Activated CD8-positive, alpha-beta memory T cell treated with anti-CD3 and anti-CD28 coated beads, Interleukin-2, amount 50 U/mL, for 1 hour (primary cell): ENCODE measurements around the gene ATP2B2.

Experiments
- DNase-seq: peaks from one replicate; pipeline ENCODE4 v3.0.0-alpha.2; 2020; ENCODE audit errors: extremely low read depth

The ATP2B2 gene

GRCh38 chr3:10495003-10495402 is 10.4 kb downstream of the ATP2B2 start:
- DNase-seq, result no peak

- DNase-seq, result no peak
These were observed 11.2 kb downstream of the ATP2B2 start for GRCh38 chr3:10494180-10494579.

DNA sequence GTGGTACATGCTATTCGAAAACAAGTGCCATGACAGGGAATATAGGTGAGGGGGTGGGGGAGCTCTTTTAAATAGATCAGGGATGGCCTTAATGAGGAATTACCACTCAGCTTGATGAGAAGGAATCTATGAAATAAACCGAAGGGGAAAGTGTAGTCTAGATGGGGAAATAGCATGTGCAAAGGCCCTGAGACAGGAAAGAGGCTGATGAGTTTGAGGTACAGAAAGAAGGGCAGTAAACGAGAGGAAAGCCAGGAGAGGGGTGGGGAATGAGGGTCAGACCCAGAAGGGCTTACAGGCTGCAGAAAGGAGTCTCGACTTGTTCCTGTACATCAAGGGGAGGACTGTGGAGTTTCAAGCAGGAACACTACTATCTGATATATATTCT is 12.2 kb downstream of the ATP2B2 start:
- DNase-seq, result no peak

DNA sequence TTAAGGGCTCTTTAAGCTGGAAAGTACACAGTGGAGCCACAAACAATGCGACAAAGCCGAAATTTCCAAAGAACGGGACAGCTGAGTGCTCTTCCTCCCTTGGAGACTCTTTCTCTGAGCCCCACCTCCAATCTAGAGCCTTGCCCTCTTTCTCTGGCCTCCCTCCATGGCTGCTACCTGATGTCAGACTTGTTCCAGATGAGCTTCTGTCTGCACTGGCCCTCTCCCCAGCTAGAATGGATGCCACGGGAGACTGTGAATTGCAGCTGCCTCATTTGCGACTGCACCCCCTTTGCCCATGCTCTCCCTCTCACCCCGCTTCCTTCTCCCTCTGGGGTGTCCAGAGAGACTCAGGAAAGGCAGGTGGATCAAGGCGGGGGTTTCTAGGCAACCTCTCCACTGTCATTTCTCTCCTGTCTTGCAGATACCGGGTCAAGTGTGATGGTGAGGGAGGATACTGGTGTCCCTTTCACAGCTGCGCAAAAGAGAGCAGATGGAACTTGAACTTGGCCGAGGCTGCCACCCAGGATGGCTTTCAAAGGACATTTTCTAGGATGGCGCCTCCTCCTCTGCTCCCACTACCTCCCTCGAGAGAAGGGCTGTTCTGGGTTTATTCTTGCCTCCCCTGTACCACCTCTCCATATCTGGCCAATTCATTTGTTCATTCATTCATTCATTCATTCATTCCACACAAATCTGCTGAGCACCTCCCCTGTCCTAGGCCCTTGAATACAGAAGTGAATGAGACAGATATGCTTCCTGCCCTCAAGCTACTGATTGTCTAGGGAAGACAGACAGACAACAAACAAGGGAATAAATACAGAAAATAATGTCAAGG is 12.8 kb downstream of the ATP2B2 start:
- no peak for DNase-seq

GRCh38 chr3:10489746-10490483 is 15.5 kb downstream of the ATP2B2 start:
- DNase-seq, result no peak

GRCh38 chr3:10487988-10488633 is 17.3 kb downstream of the ATP2B2 start:
- no peak for DNase-seq

GRCh38 chr3:10485806-10486205 is 19.6 kb downstream of the ATP2B2 start:
- DNase-seq, result no peak

DNA sequence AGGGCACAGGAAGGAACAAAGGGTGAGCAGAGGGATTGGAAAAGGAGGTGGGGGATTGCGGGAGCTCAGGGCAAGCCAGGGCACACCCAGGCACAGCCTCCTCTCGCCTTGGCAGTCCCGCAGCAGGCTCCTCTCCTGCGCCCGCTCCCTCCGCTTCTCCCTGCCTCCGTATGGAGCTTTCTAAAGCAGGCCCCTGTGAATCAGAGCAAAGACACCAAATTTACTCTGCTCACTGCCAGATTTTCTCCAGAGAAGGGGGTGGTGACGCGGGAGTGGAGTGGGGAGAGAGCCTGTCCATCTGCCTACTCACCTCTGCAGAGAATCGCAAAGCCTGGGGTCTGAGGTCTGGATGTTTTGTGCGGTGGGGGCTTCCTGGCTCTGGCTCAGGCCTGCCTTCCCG is 20.0 kb downstream of the ATP2B2 start:
- DNase-seq, result no peak

DNA sequence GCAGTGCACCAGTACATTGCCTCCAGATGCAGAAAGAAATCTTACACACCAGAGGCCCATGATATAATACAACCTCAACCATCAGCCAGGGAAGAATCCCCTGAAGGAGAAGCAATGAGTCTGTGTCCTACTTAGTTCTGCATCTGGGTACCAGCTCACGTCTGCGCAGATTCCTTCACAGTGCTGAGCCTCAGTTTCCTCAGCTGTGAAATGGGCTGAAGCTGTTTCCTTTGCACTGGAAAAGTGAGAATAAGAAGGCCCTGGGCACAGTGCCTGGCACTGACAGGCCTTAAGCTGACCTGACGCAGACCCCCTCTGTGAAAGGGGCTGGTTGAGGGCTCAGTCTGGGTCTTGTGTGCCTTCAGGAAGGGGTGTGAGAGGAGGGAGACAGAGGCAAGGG is 20.7 kb downstream of the ATP2B2 start:
- no peak for DNase-seq

- no peak for DNase-seq
These were observed 21.6 kb downstream of the ATP2B2 start for GRCh38 chr3:10483686-10484345.

- DNase-seq, result no peak
These were observed 22.1 kb downstream of the ATP2B2 start for GRCh38 chr3:10483364-10483675.

DNA sequence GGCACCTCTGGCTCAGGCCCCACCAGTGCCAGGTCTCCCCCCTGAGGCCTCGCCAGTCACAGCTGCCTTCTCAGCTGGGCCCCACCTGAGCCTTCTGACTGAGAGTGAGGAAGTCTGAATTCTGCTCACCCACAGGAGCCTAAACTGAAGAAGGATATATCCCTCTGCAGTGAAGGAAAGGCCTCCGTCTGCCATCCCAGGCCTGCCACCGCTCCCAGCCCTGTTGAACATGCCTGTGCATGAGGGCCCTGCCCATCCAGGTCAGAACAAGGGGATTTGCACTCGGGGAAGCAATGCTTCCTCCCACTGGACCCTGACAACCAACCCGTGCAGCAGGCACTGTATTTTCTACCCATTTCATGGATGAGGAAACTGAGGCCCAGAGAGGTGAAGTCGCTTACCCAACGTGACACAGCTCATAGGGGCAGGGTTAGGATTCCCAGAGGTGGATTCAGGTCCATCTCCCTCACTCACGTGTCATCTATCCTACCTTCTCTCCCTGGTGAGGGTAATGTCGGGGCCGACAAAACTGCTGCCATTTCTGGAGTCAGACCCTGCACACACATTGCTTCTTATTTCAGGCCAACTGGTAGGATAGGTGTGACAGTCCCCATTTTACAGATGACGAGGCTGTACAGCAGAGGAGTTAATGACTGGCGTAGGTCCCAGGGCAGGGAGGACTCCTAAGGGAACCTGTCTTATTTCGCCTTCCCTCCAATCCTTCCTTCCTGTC is 22.6 kb downstream of the ATP2B2 start:
- no peak for DNase-seq

- no peak for DNase-seq
These were observed 24.5 kb downstream of the ATP2B2 start for GRCh38 chr3:10480871-10481378.

DNA sequence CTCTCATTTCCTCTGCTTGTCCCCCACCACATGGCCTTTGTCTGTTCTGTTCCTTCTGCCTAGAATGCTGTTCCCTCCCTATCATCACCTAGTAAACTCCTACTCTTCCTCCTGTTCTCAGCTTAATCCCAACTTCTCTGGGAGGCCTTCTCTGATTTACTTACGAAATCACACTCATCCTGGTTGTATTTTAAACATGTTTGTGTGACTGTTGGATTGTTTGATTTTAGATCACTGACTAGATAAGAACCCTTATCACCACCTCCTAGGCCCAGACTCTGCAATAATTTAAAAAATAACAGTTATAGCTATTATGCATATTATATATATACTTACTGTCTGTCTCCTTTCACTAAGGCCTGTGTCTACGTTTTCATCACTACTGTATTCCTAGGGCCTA is 26.1 kb downstream of the ATP2B2 start:
- no peak for DNase-seq

- no peak for DNase-seq
These were observed 29.4 kb downstream of the ATP2B2 start for GRCh38 chr3:10475983-10476382.

GRCh38 chr3:10474847-10475246 is 30.5 kb downstream of the ATP2B2 start:
- no peak for DNase-seq

GRCh38 chr3:10474275-10474646 is 31.1 kb downstream of the ATP2B2 start:
- no peak for DNase-seq

- no peak for DNase-seq
These were observed 31.7 kb downstream of the ATP2B2 start for GRCh38 chr3:10473581-10474274.

- DNase-seq, result no peak
These were observed 32.4 kb downstream of the ATP2B2 start for GRCh38 chr3:10472877-10473440.

- no peak for DNase-seq
These were observed 34.2 kb downstream of the ATP2B2 start for GRCh38 chr3:10471054-10471688.
